WTC11 (cell line): Measurements from ENCODE around the gene DNASE1L2.

Experiments used
- ARID4B ChIP-seq: sonication (generic); formaldehyde crosslinking; IDR thresholded peaks from 2 replicates; pipeline ENCODE4 v1.8.0; 2023; ENCODE audit warnings: missing genetic modification reagents, mild to moderate bottlenecking, borderline replicate concordance
- CBFB ChIP-seq: sonication (generic); formaldehyde crosslinking; IDR thresholded peaks from 2 replicates; pipeline ENCODE4 v1.8.1; 2022; ENCODE audit warnings: mild to moderate bottlenecking, low read depth, missing genetic modification reagents
- GABPB1 ChIP-seq: sonication (generic); formaldehyde crosslinking; IDR thresholded peaks from 2 replicates; pipeline ENCODE4 v1.8.1; 2023; ENCODE audit warnings: mild to moderate bottlenecking, missing genetic modification reagents
- MXD4 ChIP-seq: fragments of 250-450 bp; sonication (Bioruptor Pico); IDR thresholded peaks from 2 replicates; pipeline ENCODE4 v1.8.0; 2021; ENCODE audit warnings: mild to moderate bottlenecking, moderate library complexity, borderline replicate concordance
- ZBTB21 ChIP-seq: sonication (generic); formaldehyde crosslinking; IDR thresholded peaks from 2 replicates; pipeline ENCODE4 v1.8.1; 2023; ENCODE audit warnings: mild to moderate bottlenecking, missing genetic modification reagents, borderline replicate concordance
- TF ChIP-seq, protein P1 (sequence below): fragments of 250-450 bp; sonication (Bioruptor Pico); conservative IDR thresholded peaks from 2 replicates; pipeline ENCODE4 v1.9.0; 2021; ENCODE audit warnings: mild to moderate bottlenecking
- TF ChIP-seq, protein P2 (sequence below): sonication (generic); formaldehyde crosslinking; IDR thresholded peaks from 2 replicates; pipeline ENCODE4 v1.8.0; 2023; ENCODE audit warnings: mild to moderate bottlenecking, missing genetic modification reagents
- TF ChIP-seq, protein P3 (sequence below): sonication (generic); formaldehyde crosslinking; IDR thresholded peaks from 2 replicates; pipeline ENCODE4 v1.8.1; 2022; ENCODE audit warnings: low read depth, mild to moderate bottlenecking, moderate library complexity, missing genetic modification reagents, borderline replicate concordance
- TF ChIP-seq, protein P4 (sequence below): fragments of 200-600 bp; IDR thresholded peaks from 2 replicates; pipeline ENCODE4 v1.8.0; 2022; ENCODE audit warnings: antibody characterized with exemption

DNA sequence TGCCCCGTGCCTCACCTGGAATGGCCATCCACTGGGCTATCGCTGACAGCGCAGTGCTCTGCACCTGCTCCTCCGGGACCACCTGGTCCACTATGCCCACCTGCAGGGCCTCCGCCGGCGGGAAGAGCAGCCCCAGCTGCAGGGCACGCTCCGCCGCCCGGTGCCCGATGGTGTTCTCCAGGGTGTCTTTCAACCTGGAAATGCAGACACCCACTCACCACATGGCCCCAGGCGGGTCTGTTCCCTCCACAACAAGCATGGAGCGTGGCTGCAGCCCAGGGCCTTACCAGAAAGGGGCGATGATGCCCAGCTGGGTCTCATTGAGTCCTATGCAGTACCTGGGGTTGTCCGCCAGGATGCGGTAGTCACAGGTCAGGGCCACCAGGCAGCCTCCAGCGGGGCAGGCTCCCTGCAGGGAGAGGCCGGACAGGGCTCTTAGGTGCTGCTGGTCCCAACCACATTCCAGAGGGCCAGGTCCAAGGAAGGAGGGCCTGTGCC lies 6.8 kb downstream of the DNASE1L2 start:
- TF ChIP-seq ZBTB21 (CRISPR knock-in tag) (no peak), GABPB1 (CRISPR knock-in tag) (no peak), ARID4B (CRISPR knock-in tag) (no peak), MXD4 (CRISPR knock-in tag) (no peak), CBFB (CRISPR knock-in tag) (no peak)
- TF ChIP-seq, protein P1, sequence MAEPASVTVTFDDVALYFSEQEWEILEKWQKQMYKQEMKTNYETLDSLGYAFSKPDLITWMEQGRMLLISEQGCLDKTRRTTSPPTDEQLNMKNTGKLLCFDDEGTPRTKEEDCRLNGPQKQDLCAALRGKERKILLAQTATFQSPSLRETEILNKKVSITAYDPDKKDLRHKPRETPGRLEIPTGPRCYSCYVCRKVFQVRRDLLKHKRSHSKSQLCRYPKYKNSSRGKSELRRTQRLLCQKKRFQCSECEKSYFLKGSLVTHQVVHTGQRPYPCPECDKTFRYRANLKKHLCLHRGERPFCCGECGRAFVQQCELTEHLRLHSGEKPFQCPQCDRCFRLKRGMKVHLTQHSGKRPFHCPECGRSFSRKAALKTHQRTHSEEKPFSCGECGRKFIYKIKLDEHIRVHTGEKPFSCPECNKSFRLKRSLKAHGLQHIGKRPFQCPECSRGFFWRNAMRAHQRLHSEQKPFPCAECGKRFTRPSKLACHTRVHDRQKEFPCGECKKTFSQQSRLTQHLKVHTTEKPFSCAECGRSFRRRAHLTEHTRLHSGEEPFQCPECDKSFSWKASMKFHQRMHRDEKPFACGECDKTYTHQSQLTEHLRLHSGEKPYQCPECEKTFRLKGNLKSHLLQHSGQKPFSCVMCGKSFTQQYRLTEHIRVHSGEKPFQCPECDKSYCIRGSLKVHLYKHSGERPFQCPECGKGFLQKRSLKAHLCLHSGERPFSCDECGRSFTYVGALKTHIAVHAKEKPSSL, result no peak
- TF ChIP-seq, protein P2, sequence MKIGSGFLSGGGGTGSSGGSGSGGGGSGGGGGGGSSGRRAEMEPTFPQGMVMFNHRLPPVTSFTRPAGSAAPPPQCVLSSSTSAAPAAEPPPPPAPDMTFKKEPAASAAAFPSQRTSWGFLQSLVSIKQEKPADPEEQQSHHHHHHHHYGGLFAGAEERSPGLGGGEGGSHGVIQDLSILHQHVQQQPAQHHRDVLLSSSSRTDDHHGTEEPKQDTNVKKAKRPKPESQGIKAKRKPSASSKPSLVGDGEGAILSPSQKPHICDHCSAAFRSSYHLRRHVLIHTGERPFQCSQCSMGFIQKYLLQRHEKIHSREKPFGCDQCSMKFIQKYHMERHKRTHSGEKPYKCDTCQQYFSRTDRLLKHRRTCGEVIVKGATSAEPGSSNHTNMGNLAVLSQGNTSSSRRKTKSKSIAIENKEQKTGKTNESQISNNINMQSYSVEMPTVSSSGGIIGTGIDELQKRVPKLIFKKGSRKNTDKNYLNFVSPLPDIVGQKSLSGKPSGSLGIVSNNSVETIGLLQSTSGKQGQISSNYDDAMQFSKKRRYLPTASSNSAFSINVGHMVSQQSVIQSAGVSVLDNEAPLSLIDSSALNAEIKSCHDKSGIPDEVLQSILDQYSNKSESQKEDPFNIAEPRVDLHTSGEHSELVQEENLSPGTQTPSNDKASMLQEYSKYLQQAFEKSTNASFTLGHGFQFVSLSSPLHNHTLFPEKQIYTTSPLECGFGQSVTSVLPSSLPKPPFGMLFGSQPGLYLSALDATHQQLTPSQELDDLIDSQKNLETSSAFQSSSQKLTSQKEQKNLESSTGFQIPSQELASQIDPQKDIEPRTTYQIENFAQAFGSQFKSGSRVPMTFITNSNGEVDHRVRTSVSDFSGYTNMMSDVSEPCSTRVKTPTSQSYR (CRISPR knock-in tag), result no peak
- TF ChIP-seq, protein P3, sequence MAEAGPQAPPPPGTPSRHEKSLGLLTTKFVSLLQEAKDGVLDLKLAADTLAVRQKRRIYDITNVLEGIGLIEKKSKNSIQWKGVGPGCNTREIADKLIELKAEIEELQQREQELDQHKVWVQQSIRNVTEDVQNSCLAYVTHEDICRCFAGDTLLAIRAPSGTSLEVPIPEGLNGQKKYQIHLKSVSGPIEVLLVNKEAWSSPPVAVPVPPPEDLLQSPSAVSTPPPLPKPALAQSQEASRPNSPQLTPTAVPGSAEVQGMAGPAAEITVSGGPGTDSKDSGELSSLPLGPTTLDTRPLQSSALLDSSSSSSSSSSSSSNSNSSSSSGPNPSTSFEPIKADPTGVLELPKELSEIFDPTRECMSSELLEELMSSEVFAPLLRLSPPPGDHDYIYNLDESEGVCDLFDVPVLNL (CRISPR knock-in tag), result no peak
- TF ChIP-seq, protein P4, sequence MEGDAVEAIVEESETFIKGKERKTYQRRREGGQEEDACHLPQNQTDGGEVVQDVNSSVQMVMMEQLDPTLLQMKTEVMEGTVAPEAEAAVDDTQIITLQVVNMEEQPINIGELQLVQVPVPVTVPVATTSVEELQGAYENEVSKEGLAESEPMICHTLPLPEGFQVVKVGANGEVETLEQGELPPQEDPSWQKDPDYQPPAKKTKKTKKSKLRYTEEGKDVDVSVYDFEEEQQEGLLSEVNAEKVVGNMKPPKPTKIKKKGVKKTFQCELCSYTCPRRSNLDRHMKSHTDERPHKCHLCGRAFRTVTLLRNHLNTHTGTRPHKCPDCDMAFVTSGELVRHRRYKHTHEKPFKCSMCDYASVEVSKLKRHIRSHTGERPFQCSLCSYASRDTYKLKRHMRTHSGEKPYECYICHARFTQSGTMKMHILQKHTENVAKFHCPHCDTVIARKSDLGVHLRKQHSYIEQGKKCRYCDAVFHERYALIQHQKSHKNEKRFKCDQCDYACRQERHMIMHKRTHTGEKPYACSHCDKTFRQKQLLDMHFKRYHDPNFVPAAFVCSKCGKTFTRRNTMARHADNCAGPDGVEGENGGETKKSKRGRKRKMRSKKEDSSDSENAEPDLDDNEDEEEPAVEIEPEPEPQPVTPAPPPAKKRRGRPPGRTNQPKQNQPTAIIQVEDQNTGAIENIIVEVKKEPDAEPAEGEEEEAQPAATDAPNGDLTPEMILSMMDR, result no peak; the same call in 1 of the 2 replicates
